ENCODE measurements around the gene MMRN1. TPM values are rescaled to one million over a fixed set of nuclear protein-coding genes. Genes with fewer than 3 reads are reported as not detected.

The MMRN1 gene
- total RNA-seq, 1 donor from 2014 or later, result 0.34 TPM

- Histone ChIP-seq H3K79me2 (ENCODE audit: insufficient read depth, low read length) (no peaks in the 10 kb centered on the region), H3K4me2 (ENCODE audit: low read length) (no peak overlapping the region), H3K4me1 (ENCODE audit: insufficient read depth, low read length) (no peaks in the 10 kb centered on the region), H2AFZ (ENCODE audit: low read depth, low read length) (no peak overlapping the region), H3K9me3 (ENCODE audit: insufficient read depth, low read depth, low read length) (no peaks in the 10 kb centered on the region), H3K27me3 (ENCODE audit: insufficient read depth, low read length) (no peaks in the 10 kb centered on the region), H3K4me3 (ENCODE audit: insufficient read depth, low read depth, low read length) (no peak overlapping the region), H3K36me3 (ENCODE audit: insufficient read depth, low read length) (no peaks in the 10 kb centered on the region), H4K20me1 (ENCODE audit: insufficient read depth, low read length) (no peaks in the 10 kb centered on the region), H3K9ac (ENCODE audit: low read length) (no peak overlapping the region), H3K27ac (ENCODE audit: low read depth, low read length) (no peak overlapping the region)
- DNase-seq (ENCODE audit: low read depth), result no peak
- Mint-ChIP-seq H3K4me3 (ENCODE audit: unreplicated experiment) (no peak overlapping the region), H3K27me3 (ENCODE audit: low read depth, unreplicated experiment) (no peaks in the 10 kb centered on the region), H3K27ac (ENCODE audit: unreplicated experiment) (no peak overlapping the region), H3K9me3 (ENCODE audit: unreplicated experiment) (no peaks in the 10 kb centered on the region), H3K4me1 (ENCODE audit: low read depth, unreplicated experiment) (no peaks in the 10 kb centered on the region), H3K36me3 (ENCODE audit: low read depth, unreplicated experiment) (no peaks in the 10 kb centered on the region)
- TF ChIP-seq CTCF (IDR thresholded peaks at IDR 0.05; ENCODE audit: insufficient read depth, low read depth, low read length), result no peak
- no peak for TF ChIP-seq EZH2 (IDR thresholded peaks at IDR 0.05; ENCODE audit: insufficient read depth, low read length)
- no peak for FAIRE-seq
Observed at GRCh38 chr4:89909889-89910288, 15.2 kb downstream of the MMRN1 start.

DNA sequence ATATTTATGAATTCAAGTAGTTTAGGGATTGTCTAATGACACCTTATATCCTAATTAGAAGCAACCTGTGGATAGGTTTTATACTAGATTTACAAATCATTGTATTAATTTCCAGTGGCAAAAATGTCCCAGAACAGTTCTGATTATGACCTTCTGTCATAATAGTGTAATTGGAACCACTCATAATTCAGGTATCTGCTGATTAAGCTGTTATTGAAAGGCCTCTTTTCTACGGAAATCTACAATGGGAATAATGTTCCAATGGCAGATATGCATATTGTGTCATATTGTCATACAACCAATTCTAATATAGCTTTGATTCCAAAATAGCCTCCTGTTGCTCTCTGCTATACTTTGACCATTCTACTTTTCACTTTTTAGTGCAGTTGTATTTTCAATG lies 19.0 kb downstream of the MMRN1 start:
- no peaks in the 10 kb centered on the region for H3K79me2 ChIP-seq (ENCODE audit: insufficient read depth, low read length)
- Mint-ChIP-seq H3K27me3 (ENCODE audit: low read depth, unreplicated experiment) (no peaks in the 10 kb centered on the region), H3K4me3 (ENCODE audit: unreplicated experiment) (no peak overlapping the region), H3K36me3 (ENCODE audit: low read depth, unreplicated experiment) (no peaks in the 10 kb centered on the region), H3K4me1 (ENCODE audit: low read depth, unreplicated experiment) (no peaks in the 10 kb centered on the region), H3K9me3 (ENCODE audit: unreplicated experiment) (no peaks in the 10 kb centered on the region), H3K27ac (ENCODE audit: unreplicated experiment) (no peak overlapping the region)
- H4K20me1 ChIP-seq (ENCODE audit: insufficient read depth, low read length), result no peaks in the 10 kb centered on the region
- H3K27me3 ChIP-seq (ENCODE audit: insufficient read depth, low read length), result no peaks in the 10 kb centered on the region
- no peak for FAIRE-seq
- no peak for TF ChIP-seq EZH2 (IDR thresholded peaks at IDR 0.05; ENCODE audit: insufficient read depth, low read length)
- TF ChIP-seq CTCF (IDR thresholded peaks at IDR 0.05; ENCODE audit: insufficient read depth, low read depth, low read length), result no peak
- DNase-seq (ENCODE audit: low read depth), result no peak
- no peak overlapping the region for H3K4me3 ChIP-seq (ENCODE audit: insufficient read depth, low read depth, low read length)
- no peak overlapping the region for H2AFZ ChIP-seq (ENCODE audit: low read depth, low read length)
- no peak overlapping the region for H3K27ac ChIP-seq (ENCODE audit: low read depth, low read length)
- H3K36me3 ChIP-seq (ENCODE audit: insufficient read depth, low read length), result no peaks in the 10 kb centered on the region
- no peaks in the 10 kb centered on the region for H3K9me3 ChIP-seq (ENCODE audit: insufficient read depth, low read depth, low read length)
- H3K9ac ChIP-seq (ENCODE audit: low read length), result no peak overlapping the region
- no peak overlapping the region for H3K4me2 ChIP-seq (ENCODE audit: low read length)
- no peaks in the 10 kb centered on the region for H3K4me1 ChIP-seq (ENCODE audit: insufficient read depth, low read length)

DNA sequence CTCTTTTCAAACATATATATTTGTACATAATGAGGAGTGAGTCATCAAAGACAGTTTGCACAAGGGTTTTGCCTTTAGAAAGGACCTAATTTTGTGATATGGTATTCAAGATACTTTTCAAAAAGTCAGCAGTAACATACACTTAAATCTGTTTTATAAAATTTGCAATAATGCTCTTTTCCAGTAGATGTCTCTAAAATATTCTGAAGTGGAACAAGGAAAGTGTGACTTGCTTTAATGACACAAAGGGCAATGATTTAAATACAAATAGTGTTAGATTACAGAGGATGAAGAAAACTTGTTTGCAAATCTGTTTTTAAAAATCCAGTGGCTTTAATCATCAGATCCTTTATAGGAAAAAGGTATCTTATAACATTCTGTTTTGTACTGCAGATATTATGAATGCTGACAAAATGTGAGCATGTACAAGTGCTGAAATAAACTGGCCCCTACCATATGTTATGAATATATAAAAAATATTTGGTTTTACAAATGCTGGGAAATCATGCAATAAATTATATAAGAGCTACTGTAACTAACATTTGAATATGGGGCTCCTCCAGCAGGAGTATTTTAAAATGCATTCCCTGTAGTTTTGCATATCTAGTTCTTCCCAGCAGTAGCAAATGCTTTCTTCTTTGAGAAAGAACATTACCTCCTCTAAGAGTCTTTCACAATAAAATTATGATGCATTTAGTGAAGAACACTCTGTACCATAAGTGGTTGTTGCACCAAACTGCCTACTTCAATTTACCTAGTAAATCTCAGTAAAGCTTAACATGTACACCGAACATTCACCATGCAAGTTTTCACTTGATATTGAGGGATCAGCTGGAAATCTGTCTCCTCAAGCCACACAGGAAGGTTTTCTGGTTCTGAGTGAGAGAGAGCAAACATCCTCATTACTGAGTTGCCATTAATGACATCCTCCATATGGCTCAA lies 20.2 kb downstream of the MMRN1 start:
- Histone ChIP-seq H3K27me3 (ENCODE audit: insufficient read depth, low read length) (no peaks in the 10 kb centered on the region), H3K4me3 (ENCODE audit: insufficient read depth, low read depth, low read length) (no peak overlapping the region), H3K4me2 (ENCODE audit: low read length) (no peak overlapping the region), H3K27ac (ENCODE audit: low read depth, low read length) (no peak overlapping the region), H2AFZ (ENCODE audit: low read depth, low read length) (no peak overlapping the region), H4K20me1 (ENCODE audit: insufficient read depth, low read length) (no peaks in the 10 kb centered on the region), H3K4me1 (ENCODE audit: insufficient read depth, low read length) (no peaks in the 10 kb centered on the region), H3K9ac (ENCODE audit: low read length) (no peak overlapping the region), H3K79me2 (ENCODE audit: insufficient read depth, low read length) (no peaks in the 10 kb centered on the region), H3K36me3 (ENCODE audit: insufficient read depth, low read length) (no peaks in the 10 kb centered on the region), H3K9me3 (ENCODE audit: insufficient read depth, low read depth, low read length) (no peaks in the 10 kb centered on the region)
- Mint-ChIP-seq H3K9me3 (ENCODE audit: unreplicated experiment) (no peaks in the 10 kb centered on the region), H3K27ac (ENCODE audit: unreplicated experiment) (no peak overlapping the region), H3K36me3 (ENCODE audit: low read depth, unreplicated experiment) (no peaks in the 10 kb centered on the region), H3K4me3 (ENCODE audit: unreplicated experiment) (no peak overlapping the region), H3K4me1 (ENCODE audit: low read depth, unreplicated experiment) (no peaks in the 10 kb centered on the region), H3K27me3 (ENCODE audit: low read depth, unreplicated experiment) (no peaks in the 10 kb centered on the region)
- TF ChIP-seq CTCF (IDR thresholded peaks at IDR 0.05; ENCODE audit: insufficient read depth, low read depth, low read length), result no peak
- TF ChIP-seq EZH2 (IDR thresholded peaks at IDR 0.05; ENCODE audit: insufficient read depth, low read length), result no peak
- FAIRE-seq (no peak), DNase-seq (ENCODE audit: low read depth) (no peak)
